Measurements from ENCODE around the gene AHRR.

The AHRR gene

DNA sequence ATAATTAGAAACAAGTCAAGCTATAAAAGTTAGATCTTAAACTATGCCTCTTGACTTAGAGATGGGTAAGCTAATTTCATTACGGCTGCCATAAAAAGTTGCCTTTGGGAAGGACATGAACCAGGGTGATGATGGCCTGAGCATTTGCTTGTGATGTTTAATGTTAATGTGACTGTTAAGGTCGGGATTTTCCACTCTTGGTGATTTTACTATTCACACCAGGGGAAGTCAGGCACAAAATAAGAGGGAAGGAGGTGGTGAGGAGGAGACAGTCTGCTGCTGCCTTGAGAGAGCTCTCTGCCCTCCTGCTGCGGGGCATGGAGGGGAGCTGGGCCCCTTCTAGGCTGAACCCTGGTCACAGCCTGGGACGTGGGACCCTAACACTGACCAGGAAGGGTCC lies 34.4 kb downstream of the AHRR start:
- TF ChIP-seq, protein P1, sequence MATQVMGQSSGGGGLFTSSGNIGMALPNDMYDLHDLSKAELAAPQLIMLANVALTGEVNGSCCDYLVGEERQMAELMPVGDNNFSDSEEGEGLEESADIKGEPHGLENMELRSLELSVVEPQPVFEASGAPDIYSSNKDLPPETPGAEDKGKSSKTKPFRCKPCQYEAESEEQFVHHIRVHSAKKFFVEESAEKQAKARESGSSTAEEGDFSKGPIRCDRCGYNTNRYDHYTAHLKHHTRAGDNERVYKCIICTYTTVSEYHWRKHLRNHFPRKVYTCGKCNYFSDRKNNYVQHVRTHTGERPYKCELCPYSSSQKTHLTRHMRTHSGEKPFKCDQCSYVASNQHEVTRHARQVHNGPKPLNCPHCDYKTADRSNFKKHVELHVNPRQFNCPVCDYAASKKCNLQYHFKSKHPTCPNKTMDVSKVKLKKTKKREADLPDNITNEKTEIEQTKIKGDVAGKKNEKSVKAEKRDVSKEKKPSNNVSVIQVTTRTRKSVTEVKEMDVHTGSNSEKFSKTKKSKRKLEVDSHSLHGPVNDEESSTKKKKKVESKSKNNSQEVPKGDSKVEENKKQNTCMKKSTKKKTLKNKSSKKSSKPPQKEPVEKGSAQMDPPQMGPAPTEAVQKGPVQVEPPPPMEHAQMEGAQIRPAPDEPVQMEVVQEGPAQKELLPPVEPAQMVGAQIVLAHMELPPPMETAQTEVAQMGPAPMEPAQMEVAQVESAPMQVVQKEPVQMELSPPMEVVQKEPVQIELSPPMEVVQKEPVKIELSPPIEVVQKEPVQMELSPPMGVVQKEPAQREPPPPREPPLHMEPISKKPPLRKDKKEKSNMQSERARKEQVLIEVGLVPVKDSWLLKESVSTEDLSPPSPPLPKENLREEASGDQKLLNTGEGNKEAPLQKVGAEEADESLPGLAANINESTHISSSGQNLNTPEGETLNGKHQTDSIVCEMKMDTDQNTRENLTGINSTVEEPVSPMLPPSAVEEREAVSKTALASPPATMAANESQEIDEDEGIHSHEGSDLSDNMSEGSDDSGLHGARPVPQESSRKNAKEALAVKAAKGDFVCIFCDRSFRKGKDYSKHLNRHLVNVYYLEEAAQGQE (IDR thresholded peaks at IDR 0.05; ENCODE audit: insufficient read depth in 1 of 2, low read depth in 2 of 2, low read length in 2 of 2): no peak
- no peak for TF ChIP-seq TAF1 (IDR thresholded peaks at IDR 0.05; ENCODE audit: borderline replicate concordance, insufficient read depth, low read length)
- no peak for TF ChIP-seq SIN3A (IDR thresholded peaks at IDR 0.05; ENCODE audit: borderline replicate concordance, insufficient read depth, low read length)
- no peak for TF ChIP-seq FOXP2 (optimal IDR thresholded peaks at IDR 0.05; ENCODE audit: borderline replicate concordance, extremely low read depth, extremely low read length, insufficient read depth)
- TF ChIP-seq POLR2AphosphoS5 (IDR thresholded peaks at IDR 0.05; ENCODE audit: low read depth, low read length): no peak

DNA sequence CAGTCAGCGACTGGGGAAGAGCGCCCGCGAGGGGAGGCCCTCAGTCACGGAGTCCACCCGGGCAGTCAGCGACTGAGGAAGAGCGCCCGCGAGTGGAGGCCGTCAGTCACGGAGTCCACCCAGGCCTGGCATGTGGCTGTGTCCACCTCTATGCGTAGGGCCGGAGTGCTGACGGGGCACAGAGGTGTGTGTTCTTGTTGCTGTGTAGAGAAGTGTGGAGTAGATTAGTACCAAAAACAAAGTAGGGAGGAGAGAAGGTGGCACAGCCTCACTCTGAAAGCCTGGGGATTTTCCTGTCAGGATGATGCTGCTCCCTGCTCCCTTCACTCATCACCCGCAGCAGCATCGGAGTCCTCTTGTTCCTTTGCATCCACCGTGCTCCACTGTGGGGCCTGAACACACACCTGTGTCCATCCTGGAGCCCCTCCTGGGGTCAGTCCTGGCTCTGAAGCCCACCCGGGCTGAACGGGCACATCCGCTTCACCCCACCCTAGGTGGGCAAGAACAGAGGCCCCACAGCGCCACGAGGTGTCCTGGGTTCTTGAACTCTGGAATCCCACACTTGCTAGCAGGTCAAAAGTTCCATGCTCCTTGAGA lies 37.9 kb downstream of the AHRR start:
- TF ChIP-seq FOXP2 (optimal IDR thresholded peaks at IDR 0.05; ENCODE audit: borderline replicate concordance, extremely low read depth, extremely low read length, insufficient read depth) (no peak), SIN3A (IDR thresholded peaks at IDR 0.05; ENCODE audit: borderline replicate concordance, insufficient read depth, low read length) (no peak), POLR2AphosphoS5 (IDR thresholded peaks at IDR 0.05; ENCODE audit: low read depth, low read length) (no peak), TAF1 (IDR thresholded peaks at IDR 0.05; ENCODE audit: borderline replicate concordance, insufficient read depth, low read length) (no peak)
- TF ChIP-seq, protein P1 (IDR thresholded peaks at IDR 0.05; ENCODE audit: insufficient read depth in 1 of 2, low read depth in 2 of 2, low read length in 2 of 2): no peak

DNA sequence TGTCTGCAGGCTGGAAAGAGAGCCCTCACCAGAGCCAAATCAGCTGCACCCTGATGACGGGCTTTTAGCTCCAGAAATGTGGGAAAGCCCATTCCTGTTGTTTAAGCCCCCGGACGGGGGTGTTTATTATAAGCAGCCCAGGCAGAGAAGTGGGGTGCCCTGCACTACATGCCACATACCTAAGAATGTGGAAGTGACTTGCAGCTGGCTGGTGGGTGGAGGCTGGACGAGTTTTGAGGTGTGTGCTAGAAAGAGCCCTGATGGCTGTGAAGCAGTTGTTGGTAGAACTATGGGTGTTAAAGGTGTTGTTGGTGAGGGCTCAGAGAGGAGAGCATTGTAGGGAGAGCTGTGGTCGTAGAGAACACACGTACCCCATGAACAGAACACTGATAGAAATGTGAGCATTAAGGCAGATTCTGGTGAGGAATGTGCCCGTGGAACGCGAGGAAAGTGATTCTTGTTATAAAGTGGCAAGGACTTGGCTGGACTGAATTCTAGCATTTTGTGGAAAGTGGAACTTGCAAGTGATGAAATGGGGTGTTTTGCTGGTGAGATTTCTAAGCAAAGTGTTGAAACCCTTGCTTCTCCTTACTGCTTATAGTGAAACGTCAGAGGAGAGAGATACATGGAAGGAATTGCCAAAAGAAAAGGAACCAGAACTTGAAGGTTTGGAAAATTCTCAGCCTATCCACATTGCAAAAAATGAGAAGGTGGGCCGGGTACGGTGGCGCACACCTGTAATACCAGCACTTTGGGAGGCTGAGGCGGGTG lies 38.9 kb downstream of the AHRR start:
- no peak for TF ChIP-seq FOXP2 (optimal IDR thresholded peaks at IDR 0.05; ENCODE audit: borderline replicate concordance, extremely low read depth, extremely low read length, insufficient read depth)
- no peak for TF ChIP-seq POLR2AphosphoS5 (IDR thresholded peaks at IDR 0.05; ENCODE audit: low read depth, low read length)
- TF ChIP-seq, protein P1 (IDR thresholded peaks at IDR 0.05; ENCODE audit: insufficient read depth in 1 of 2, low read depth in 2 of 2, low read length in 2 of 2): no peak
- no peak for TF ChIP-seq SIN3A (IDR thresholded peaks at IDR 0.05; ENCODE audit: borderline replicate concordance, insufficient read depth, low read length)
- TF ChIP-seq TAF1 (IDR thresholded peaks at IDR 0.05; ENCODE audit: borderline replicate concordance, insufficient read depth, low read length): no peak

DNA sequence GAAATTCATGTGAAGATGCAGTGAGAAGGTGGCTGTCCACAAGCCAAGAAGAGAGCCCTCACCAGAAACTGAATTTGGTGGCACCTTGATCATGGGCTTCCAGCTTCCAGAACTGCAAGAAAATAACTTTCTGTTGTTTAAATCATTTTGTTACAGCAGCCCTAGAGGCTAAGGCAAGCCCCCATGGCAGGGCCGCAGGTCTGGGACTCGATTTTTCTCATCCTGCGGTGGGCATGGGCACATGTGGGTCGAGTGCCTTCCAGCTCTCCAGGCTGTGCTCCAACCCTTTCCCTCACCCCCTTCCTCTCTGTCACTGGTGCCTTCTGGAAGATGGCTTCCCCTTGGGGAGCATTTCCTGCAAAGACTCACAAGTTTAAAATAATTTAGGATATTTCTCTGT lies 40.7 kb downstream of the AHRR start:
- TF ChIP-seq FOXP2 (optimal IDR thresholded peaks at IDR 0.05; ENCODE audit: borderline replicate concordance, extremely low read depth, extremely low read length, insufficient read depth): no peak
- TF ChIP-seq, protein P1 (IDR thresholded peaks at IDR 0.05; ENCODE audit: insufficient read depth in 1 of 2, low read depth in 2 of 2, low read length in 2 of 2): no peak
- no peak for TF ChIP-seq POLR2AphosphoS5 (IDR thresholded peaks at IDR 0.05; ENCODE audit: low read depth, low read length)

Measured in PFSK-1 (cell line).